ENCODE results near the gene KLHDC9.

Gene KLHDC9

DNA sequence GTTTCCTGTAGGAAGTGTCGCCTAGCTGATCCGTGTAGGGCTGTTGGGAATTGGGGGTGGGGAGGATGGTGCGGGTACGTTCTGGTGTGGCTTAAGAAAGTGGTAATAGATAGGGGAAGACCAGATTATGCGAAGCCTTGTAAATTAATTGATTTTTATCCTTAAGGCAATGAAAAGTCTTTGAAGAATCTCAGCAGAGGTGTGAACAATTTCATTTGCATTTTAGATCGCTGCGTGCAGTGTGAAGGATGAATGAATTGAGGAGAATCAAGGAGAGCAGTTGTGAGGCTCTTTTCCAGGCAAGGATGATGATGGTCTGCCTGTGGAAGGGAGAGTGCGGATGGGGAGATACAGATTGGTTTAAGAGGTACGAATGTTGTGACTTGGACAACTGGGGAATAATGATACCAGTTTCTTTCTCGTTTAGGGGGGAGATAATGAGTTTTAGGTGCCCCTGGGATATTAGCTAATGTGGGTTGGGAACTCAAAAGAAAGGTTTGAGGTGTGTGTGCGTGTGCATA lies 35.1 kb downstream of the KLHDC9 start:
- no peak for FAIRE-seq

DNA sequence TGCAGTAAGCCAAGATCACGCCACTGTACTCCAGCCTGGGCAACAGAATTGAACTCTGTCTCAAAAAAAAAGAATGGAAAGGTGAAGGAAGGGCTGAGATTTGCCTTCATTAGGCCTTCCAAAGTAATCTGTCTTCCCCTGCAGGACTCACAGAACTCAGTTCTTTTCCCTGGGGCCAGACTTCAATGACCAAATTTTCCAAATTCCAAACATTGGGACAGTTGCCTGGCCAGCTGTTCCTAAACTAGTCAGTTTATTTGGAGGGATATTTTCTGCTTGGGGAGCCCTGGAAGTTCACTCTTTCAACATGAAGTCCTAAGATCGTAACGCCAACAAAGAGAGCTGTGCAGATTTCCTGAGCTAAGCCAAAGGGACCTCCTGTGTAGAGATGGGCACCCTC lies 39.7 kb downstream of the KLHDC9 start:
- no peak for FAIRE-seq

DNA sequence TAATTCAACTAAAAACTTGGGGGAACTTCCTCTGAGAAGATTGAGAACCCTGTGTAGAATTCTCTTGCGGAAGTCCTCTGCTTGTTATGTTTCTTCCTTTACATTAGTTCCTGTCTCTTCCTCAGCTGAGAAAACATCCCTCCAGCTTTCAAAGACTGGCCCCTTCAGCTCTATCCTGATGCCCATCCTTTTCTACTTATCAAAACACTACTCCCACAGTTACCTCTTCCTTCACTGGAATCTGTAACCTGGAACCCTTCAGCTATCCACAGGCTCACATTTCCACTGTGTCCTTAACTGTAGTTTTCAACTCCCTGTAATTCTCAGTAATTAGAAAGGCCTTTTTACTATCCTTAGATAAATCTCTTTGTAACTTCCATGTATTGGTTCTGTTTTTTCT lies 40.3 kb downstream of the KLHDC9 start:
- FAIRE-seq = no peak

DNA sequence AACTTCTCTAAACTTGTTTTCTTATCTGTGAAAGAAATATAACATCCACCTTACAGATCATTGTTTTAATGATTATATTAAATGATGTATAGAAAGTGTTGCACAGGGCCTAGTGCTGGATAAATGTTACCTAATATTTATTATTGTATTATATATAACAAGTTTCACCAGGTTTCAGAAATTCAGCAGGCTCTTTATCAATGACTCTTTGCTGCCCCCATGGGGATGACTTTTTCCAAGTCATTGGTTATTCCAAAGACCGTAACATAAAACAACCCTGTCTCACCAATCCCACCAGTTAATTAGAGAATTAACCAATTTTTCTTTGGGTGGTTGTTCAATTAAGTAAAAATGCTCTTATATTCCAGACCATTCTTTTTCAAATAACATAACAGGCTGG lies 41.6 kb downstream of the KLHDC9 start:
- FAIRE-seq = peak; percentile 94

DNA sequence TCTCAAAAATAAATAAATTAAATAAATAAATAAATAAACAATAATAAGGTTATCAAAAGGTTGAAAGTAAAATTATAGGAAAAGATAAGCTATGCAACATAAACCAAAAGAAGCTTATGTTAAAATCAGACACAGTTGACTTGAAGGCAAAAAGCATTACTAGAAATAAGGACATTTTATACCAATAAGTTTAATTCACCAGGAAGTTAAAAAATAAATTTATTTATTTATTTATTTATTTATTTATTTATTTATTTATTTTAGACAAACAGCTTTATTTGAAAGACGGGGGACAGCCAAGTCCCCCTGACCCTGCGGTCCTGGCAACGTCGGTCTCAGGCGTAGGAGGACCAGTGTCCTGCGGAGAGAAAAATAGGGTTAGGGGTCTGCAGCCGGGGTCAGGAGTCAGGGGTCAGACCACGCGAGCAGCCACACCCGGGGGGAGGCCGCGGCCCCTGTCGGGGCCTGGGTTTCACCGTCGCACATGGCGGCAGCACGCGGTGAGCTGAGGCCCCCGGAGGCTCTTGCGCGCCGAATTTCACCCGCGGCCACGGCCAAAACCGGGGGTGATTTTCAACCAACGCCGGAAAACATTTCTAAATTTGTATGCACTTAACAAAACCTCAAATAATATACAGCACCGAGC lies 42.7 kb downstream of the KLHDC9 start:
- FAIRE-seq = no peak

DNA sequence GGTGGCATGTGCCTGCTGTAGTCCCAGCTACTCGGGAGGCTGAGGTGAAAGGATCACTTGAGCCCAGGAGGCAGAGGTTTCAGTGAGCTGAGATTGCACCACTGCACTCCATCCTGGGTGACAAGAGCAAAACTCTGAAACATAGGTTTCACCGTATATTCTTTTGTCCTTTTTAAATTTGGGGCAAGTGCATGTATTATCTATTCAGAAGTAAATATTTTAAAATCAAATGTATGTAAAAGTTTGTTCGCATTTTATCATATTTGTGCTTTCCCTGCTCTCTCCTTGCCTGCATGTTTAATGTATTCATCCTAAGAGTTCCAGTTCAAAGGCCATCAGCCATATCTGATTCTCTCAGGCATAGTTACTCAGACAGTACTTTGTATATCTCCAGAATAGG lies 47.7 kb downstream of the KLHDC9 start:
- FAIRE-seq = no peak
